ENCODE data around the gene ITGA2B.
A peak's percentile ranks its signal among the peaks of the same experiment; 100 is the strongest.

ITGA2B gene

GRCh38 chr17:44335564-44335963 lies 53.9 kb downstream of the ITGA2B start:
- H3K79me1 ChIP-seq (ENCODE audit: low read depth, low read length): no peaks in the 10 kb centered on the region
- H3K4me3 ChIP-seq (ENCODE audit: low read length in 2 of 2): no peak overlapping the region
- no peaks in the 10 kb centered on the region for H3K4me1 ChIP-seq (ENCODE audit: control insufficient read depth in 2 of 2, insufficient read depth in 1 of 2, low read depth in 1 of 2, low read length in 2 of 2)
- no peak overlapping the region for H3K27ac ChIP-seq (replicated peaks; ENCODE audit: low read length)
- no peak overlapping the region for H2BK12ac ChIP-seq (ENCODE audit: low read length)
- H3K4me2 ChIP-seq (ENCODE audit: insufficient read depth, low read length, poor library complexity, severe bottlenecking): no peak overlapping the region
- no peak overlapping the region for H2AFZ ChIP-seq (ENCODE audit: low read length)
- no peaks in the 10 kb centered on the region for H3K36me3 ChIP-seq (replicated peaks in 1 of 2; ENCODE audit: control insufficient read depth in 2 of 2, insufficient read depth in 2 of 2, low read length in 2 of 2)
- no peak overlapping the region for H3K9ac ChIP-seq (ENCODE audit: low read depth, low read length, poor library complexity)
- no peak overlapping the region for H2BK120ac ChIP-seq (ENCODE audit: low read depth, low read length)
- no peak overlapping the region for H3K14ac ChIP-seq (ENCODE audit: low read length)
- WGBS, 2 donors (ENCODE audit: extremely low coverage in 2 of 2, insufficient read length in 2 of 2, insufficient replicate concordance in 1 of 2): no CpG with 5 or more reads among the region's 3 CpGs
- H4K91ac ChIP-seq (ENCODE audit: low read depth, low read length, poor library complexity): no peak overlapping the region
- peaks cover 0 to 34% (median 0%) of the 10 kb centered on the region in 3 experiments for H3K27me3 ChIP-seq (ENCODE audit: control insufficient read depth in 3 of 3, insufficient read depth in 3 of 3, low read depth in 1 of 3, low read length in 3 of 3)
- H2AK5ac ChIP-seq (ENCODE audit: low read depth, low read length): no peak overlapping the region
- no peak overlapping the region for H2BK15ac ChIP-seq (ENCODE audit: low read length)
- no peaks in the 10 kb centered on the region for H3K9me3 ChIP-seq (replicated peaks in 1 of 2; ENCODE audit: control insufficient read depth in 2 of 2, insufficient read depth in 1 of 2, low read depth in 1 of 2, low read length in 2 of 2)
- H4K8ac ChIP-seq (ENCODE audit: low read depth, low read length): no peak overlapping the region
- H2BK5ac ChIP-seq (ENCODE audit: low read length): no peak overlapping the region
- H3K18ac ChIP-seq (ENCODE audit: low read length): no peak overlapping the region
- H3K4ac ChIP-seq (ENCODE audit: low read length): no peak overlapping the region
- no peak overlapping the region for H3K23ac ChIP-seq (ENCODE audit: low read depth, low read length, poor library complexity)
- no peak for DNase-seq (ENCODE audit: low spot score)

GRCh38 chr17:44334727-44335126 lies 54.7 kb downstream of the ITGA2B start:
- Histone ChIP-seq H3K4me2 (ENCODE audit: insufficient read depth, low read length, poor library complexity, severe bottlenecking) (no peak overlapping the region), H3K23ac (ENCODE audit: low read depth, low read length, poor library complexity) (no peak overlapping the region), H3K4me1 (ENCODE audit: control insufficient read depth in 2 of 2, insufficient read depth in 1 of 2, low read depth in 1 of 2, low read length in 2 of 2) (no peaks in the 10 kb centered on the region), H2BK12ac (ENCODE audit: low read length) (no peak overlapping the region), H2AK5ac (ENCODE audit: low read depth, low read length) (peak overlapping the region; percentile 61), H3K9me3 (replicated peaks in 1 of 2; ENCODE audit: control insufficient read depth in 2 of 2, insufficient read depth in 1 of 2, low read depth in 1 of 2, low read length in 2 of 2) (no peaks in the 10 kb centered on the region), H2AFZ (ENCODE audit: low read length) (no peak overlapping the region), H3K27ac (replicated peaks; ENCODE audit: low read length) (no peak overlapping the region), H4K91ac (ENCODE audit: low read depth, low read length, poor library complexity) (no peak overlapping the region), H3K18ac (ENCODE audit: low read length) (no peak overlapping the region), H2BK5ac (ENCODE audit: low read length) (no peak overlapping the region), H3K9ac (ENCODE audit: low read depth, low read length, poor library complexity) (peak overlapping the region; percentile 30), H3K14ac (ENCODE audit: low read length) (no peak overlapping the region), H4K8ac (ENCODE audit: low read depth, low read length) (no peak overlapping the region), H3K4ac (ENCODE audit: low read length) (no peak overlapping the region), H2BK120ac (ENCODE audit: low read depth, low read length) (no peak overlapping the region), H3K27me3 (ENCODE audit: control insufficient read depth in 3 of 3, insufficient read depth in 3 of 3, low read depth in 1 of 3, low read length in 3 of 3) (peaks cover 0 to 34% (median 0%) of the 10 kb centered on the region in 3 experiments), H2BK15ac (ENCODE audit: low read length) (no peak overlapping the region), H3K36me3 (replicated peaks in 1 of 2; ENCODE audit: control insufficient read depth in 2 of 2, insufficient read depth in 2 of 2, low read length in 2 of 2) (no peaks in the 10 kb centered on the region), H3K79me1 (ENCODE audit: low read depth, low read length) (no peaks in the 10 kb centered on the region), H3K4me3 (ENCODE audit: low read length in 2 of 2) (no peak overlapping the region)
- DNase-seq (ENCODE audit: low spot score): no peak
- no CpG with 5 or more reads among the region's 3 CpGs for WGBS, 2 donors (ENCODE audit: extremely low coverage in 2 of 2, insufficient read length in 2 of 2, insufficient replicate concordance in 1 of 2)

GRCh38 chr17:44334315-44334714 lies 55.1 kb downstream of the ITGA2B start:
- Histone ChIP-seq H3K4me1 (ENCODE audit: control insufficient read depth in 2 of 2, insufficient read depth in 1 of 2, low read depth in 1 of 2, low read length in 2 of 2) (no peaks in the 10 kb centered on the region), H3K18ac (ENCODE audit: low read length) (no peak overlapping the region), H3K23ac (ENCODE audit: low read depth, low read length, poor library complexity) (no peak overlapping the region), H3K36me3 (replicated peaks in 1 of 2; ENCODE audit: control insufficient read depth in 2 of 2, insufficient read depth in 2 of 2, low read length in 2 of 2) (no peaks in the 10 kb centered on the region), H3K4ac (ENCODE audit: low read length) (no peak overlapping the region), H3K27ac (replicated peaks; ENCODE audit: low read length) (no peak overlapping the region), H4K8ac (ENCODE audit: low read depth, low read length) (no peak overlapping the region), H2BK12ac (ENCODE audit: low read length) (no peak overlapping the region), H3K9me3 (replicated peaks in 1 of 2; ENCODE audit: control insufficient read depth in 2 of 2, insufficient read depth in 1 of 2, low read depth in 1 of 2, low read length in 2 of 2) (no peaks in the 10 kb centered on the region), H3K4me2 (ENCODE audit: insufficient read depth, low read length, poor library complexity, severe bottlenecking) (no peak overlapping the region), H2BK15ac (ENCODE audit: low read length) (no peak overlapping the region), H3K4me3 (ENCODE audit: low read length in 2 of 2) (no peak overlapping the region), H3K27me3 (ENCODE audit: control insufficient read depth in 3 of 3, insufficient read depth in 3 of 3, low read depth in 1 of 3, low read length in 3 of 3) (peaks cover 0 to 34% (median 0%) of the 10 kb centered on the region in 3 experiments), H2AFZ (ENCODE audit: low read length) (no peak overlapping the region), H2BK120ac (ENCODE audit: low read depth, low read length) (no peak overlapping the region), H2BK5ac (ENCODE audit: low read length) (no peak overlapping the region), H3K9ac (ENCODE audit: low read depth, low read length, poor library complexity) (no peak overlapping the region), H2AK5ac (ENCODE audit: low read depth, low read length) (no peak overlapping the region), H3K79me1 (ENCODE audit: low read depth, low read length) (no peaks in the 10 kb centered on the region), H4K91ac (ENCODE audit: low read depth, low read length, poor library complexity) (no peak overlapping the region), H3K14ac (ENCODE audit: low read length) (no peak overlapping the region)
- no peak for DNase-seq (ENCODE audit: low spot score)
- no CpG with 5 or more reads among the region's 2 CpGs for WGBS, 2 donors (ENCODE audit: extremely low coverage in 2 of 2, insufficient read length in 2 of 2, insufficient replicate concordance in 1 of 2)

GRCh38 chr17:44333371-44333770 lies 56.1 kb downstream of the ITGA2B start:
- no peak overlapping the region for H2BK15ac ChIP-seq (ENCODE audit: low read length)
- H2BK5ac ChIP-seq (ENCODE audit: low read length): no peak overlapping the region

More at GRCh38 chr17:44333371-44333770, 56.1 kb downstream of the ITGA2B start:
- H2BK12ac ChIP-seq (ENCODE audit: low read length): no peak overlapping the region
- H3K4me2 ChIP-seq (ENCODE audit: insufficient read depth, low read length, poor library complexity, severe bottlenecking): no peak overlapping the region
- no peak overlapping the region for H3K27ac ChIP-seq (replicated peaks; ENCODE audit: low read length)
- H3K79me1 ChIP-seq (ENCODE audit: low read depth, low read length): no peaks in the 10 kb centered on the region
- no peak overlapping the region for H3K4me3 ChIP-seq (ENCODE audit: low read length in 2 of 2)
- H3K18ac ChIP-seq (ENCODE audit: low read length): no peak overlapping the region
- no peak overlapping the region for H3K4ac ChIP-seq (ENCODE audit: low read length)
- H3K4me1 ChIP-seq (ENCODE audit: control insufficient read depth in 2 of 2, insufficient read depth in 1 of 2, low read depth in 1 of 2, low read length in 2 of 2): no peaks in the 10 kb centered on the region
- H2BK120ac ChIP-seq (ENCODE audit: low read depth, low read length): no peak overlapping the region
- no CpG with 5 or more reads among the region's 5 CpGs for WGBS, 2 donors (ENCODE audit: extremely low coverage in 2 of 2, insufficient read length in 2 of 2, insufficient replicate concordance in 1 of 2)
- H4K8ac ChIP-seq (ENCODE audit: low read depth, low read length): no peak overlapping the region
- H3K9me3 ChIP-seq (replicated peaks in 1 of 2; ENCODE audit: control insufficient read depth in 2 of 2, insufficient read depth in 1 of 2, low read depth in 1 of 2, low read length in 2 of 2): no peaks in the 10 kb centered on the region
- H3K36me3 ChIP-seq (replicated peaks in 1 of 2; ENCODE audit: control insufficient read depth in 2 of 2, insufficient read depth in 2 of 2, low read length in 2 of 2): no peaks in the 10 kb centered on the region
- no peak for DNase-seq (ENCODE audit: low spot score)
- H2AFZ ChIP-seq (ENCODE audit: low read length): no peak overlapping the region
- no peak overlapping the region for H2AK5ac ChIP-seq (ENCODE audit: low read depth, low read length)
- no peak overlapping the region for H4K91ac ChIP-seq (ENCODE audit: low read depth, low read length, poor library complexity)
- H3K9ac ChIP-seq (ENCODE audit: low read depth, low read length, poor library complexity): no peak overlapping the region
- H3K14ac ChIP-seq (ENCODE audit: low read length): no peak overlapping the region
- H3K23ac ChIP-seq (ENCODE audit: low read depth, low read length, poor library complexity): no peak overlapping the region
- H3K27me3 ChIP-seq (ENCODE audit: control insufficient read depth in 3 of 3, insufficient read depth in 3 of 3, low read depth in 1 of 3, low read length in 3 of 3): peaks cover 0 to 31% (median 0%) of the 10 kb centered on the region in 3 experiments

All from neuronal stem cell (in vitro differentiated cells).